ENCODE measurements around the gene STK31. TPM values are rescaled to one million over a fixed set of nuclear protein-coding genes. Genes with fewer than 3 reads are reported as not detected.
A peak's percentile ranks its signal among the peaks of the same experiment; 100 is the strongest.
"Not testable (repeated sequence)": the region's sequence is repeated elsewhere in the genome, so short reads cannot be mapped to it uniquely, and the experiment has no call there.

STK31 gene
- polyA plus RNA-seq, 4 donors = 0.36 to 1.3 (median 0.91) TPM

GRCh38 chr7:23787272-23787671 is 77.3 kb downstream of the STK31 start:
- no peak for DNase-seq (ENCODE audit: low read depth in 4 of 4, low spot score in 3 of 4)

- DNase-seq (ENCODE audit: low read depth in 4 of 4, low spot score in 3 of 4) = no peak
These were observed 78.8 kb downstream of the STK31 start for GRCh38 chr7:23788843-23789242.

GRCh38 chr7:23791721-23792120 is 81.7 kb downstream of the STK31 start:
- DNase-seq (ENCODE audit: low read depth in 4 of 4, low spot score in 3 of 4) = no peak

- DNase-seq (ENCODE audit: low read depth in 4 of 4, low spot score in 3 of 4) = no peak
These were observed 92.8 kb downstream of the STK31 start for GRCh38 chr7:23802720-23803397.

GRCh38 chr7:23804707-23805106 is 94.7 kb downstream of the STK31 start:
- DNase-seq (ENCODE audit: low read depth in 4 of 4, low spot score in 3 of 4) = no peak

GRCh38 chr7:23808421-23808820 is 98.4 kb downstream of the STK31 start:
- no peak for DNase-seq (ENCODE audit: low read depth in 4 of 4, low spot score in 3 of 4)

GRCh38 chr7:23810099-23810498 is 100.1 kb downstream of the STK31 start:
- no peak for DNase-seq (ENCODE audit: low read depth in 4 of 4, low spot score in 3 of 4)

- no peak for DNase-seq (ENCODE audit: low read depth in 4 of 4, low spot score in 3 of 4)
These were observed 101.5 kb downstream of the STK31 start for GRCh38 chr7:23811540-23811939.

GRCh38 chr7:23828125-23828524 is 118.1 kb downstream of the STK31 start:
- DNase-seq (ENCODE audit: low read depth in 4 of 4, low spot score in 3 of 4) = not testable (repeated sequence)

- not testable (repeated sequence) for DNase-seq (ENCODE audit: low read depth in 4 of 4, low spot score in 3 of 4)
These were observed 122.7 kb downstream of the STK31 start for GRCh38 chr7:23832733-23833132.

- DNase-seq (ENCODE audit: low read depth in 4 of 4, low spot score in 3 of 4) = no peak
These were observed 123.4 kb downstream of the STK31 start for GRCh38 chr7:23833405-23833804.

- DNase-seq (ENCODE audit: low read depth in 4 of 4, low spot score in 3 of 4) = not testable (repeated sequence)
These were observed 134.8 kb downstream of the STK31 start for GRCh38 chr7:23844837-23845236.

GRCh38 chr7:23852135-23852534 is 142.1 kb downstream of the STK31 start:
- no peak for DNase-seq (ENCODE audit: low read depth in 4 of 4, low spot score in 3 of 4)

GRCh38 chr7:23852988-23853387 is 143.0 kb downstream of the STK31 start:
- DNase-seq (ENCODE audit: low read depth in 4 of 4, low spot score in 3 of 4) = no peak

- DNase-seq (ENCODE audit: low read depth in 4 of 4, low spot score in 3 of 4) = peak in 2 of 4 donors; percentile 3 to 5
These were observed 153.3 kb downstream of the STK31 start for GRCh38 chr7:23863209-23863787.

GRCh38 chr7:23864973-23865372 is 155.0 kb downstream of the STK31 start:
- no peak for DNase-seq (ENCODE audit: low read depth in 4 of 4, low spot score in 3 of 4)

GRCh38 chr7:23873306-23873705 is 163.3 kb downstream of the STK31 start:
- DNase-seq (ENCODE audit: low read depth in 4 of 4, low spot score in 3 of 4) = no peak

- DNase-seq (ENCODE audit: low read depth in 4 of 4, low spot score in 3 of 4) = not testable (repeated sequence)
These were observed 166.5 kb downstream of the STK31 start for GRCh38 chr7:23876526-23876925.
